Measurements from ENCODE around the gene MARK1.

DNA sequence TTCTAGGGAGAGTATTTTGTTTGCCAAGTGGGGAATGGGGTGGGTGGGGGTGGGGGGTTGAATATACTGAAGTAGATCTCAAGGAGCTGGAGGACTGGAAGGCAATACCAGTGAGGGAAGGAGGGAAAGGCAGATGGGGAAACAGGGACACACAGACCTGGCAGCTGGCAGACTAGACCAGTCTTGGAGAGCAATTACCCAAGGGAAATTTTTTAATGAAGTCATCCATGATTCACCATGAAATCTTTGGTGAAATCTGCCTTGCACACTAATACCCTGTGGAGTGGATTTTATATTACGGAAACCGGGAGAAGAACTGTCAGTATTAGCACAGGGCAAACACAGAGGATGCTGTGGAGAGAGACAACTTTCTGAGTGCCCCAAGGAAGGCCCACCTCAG lies 29.7 kb upstream of the MARK1 start:
- TF ChIP-seq POLR2A (IDR thresholded peaks at IDR 0.05), result no peak
- TF ChIP-seq, protein P1, sequence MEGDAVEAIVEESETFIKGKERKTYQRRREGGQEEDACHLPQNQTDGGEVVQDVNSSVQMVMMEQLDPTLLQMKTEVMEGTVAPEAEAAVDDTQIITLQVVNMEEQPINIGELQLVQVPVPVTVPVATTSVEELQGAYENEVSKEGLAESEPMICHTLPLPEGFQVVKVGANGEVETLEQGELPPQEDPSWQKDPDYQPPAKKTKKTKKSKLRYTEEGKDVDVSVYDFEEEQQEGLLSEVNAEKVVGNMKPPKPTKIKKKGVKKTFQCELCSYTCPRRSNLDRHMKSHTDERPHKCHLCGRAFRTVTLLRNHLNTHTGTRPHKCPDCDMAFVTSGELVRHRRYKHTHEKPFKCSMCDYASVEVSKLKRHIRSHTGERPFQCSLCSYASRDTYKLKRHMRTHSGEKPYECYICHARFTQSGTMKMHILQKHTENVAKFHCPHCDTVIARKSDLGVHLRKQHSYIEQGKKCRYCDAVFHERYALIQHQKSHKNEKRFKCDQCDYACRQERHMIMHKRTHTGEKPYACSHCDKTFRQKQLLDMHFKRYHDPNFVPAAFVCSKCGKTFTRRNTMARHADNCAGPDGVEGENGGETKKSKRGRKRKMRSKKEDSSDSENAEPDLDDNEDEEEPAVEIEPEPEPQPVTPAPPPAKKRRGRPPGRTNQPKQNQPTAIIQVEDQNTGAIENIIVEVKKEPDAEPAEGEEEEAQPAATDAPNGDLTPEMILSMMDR (IDR thresholded peaks at IDR 0.05), result no peak
- no peak for TF ChIP-seq POLR2AphosphoS5 (IDR thresholded peaks at IDR 0.05)
